ENCODE measurements around the gene MT1G.

MT1G gene

DNA sequence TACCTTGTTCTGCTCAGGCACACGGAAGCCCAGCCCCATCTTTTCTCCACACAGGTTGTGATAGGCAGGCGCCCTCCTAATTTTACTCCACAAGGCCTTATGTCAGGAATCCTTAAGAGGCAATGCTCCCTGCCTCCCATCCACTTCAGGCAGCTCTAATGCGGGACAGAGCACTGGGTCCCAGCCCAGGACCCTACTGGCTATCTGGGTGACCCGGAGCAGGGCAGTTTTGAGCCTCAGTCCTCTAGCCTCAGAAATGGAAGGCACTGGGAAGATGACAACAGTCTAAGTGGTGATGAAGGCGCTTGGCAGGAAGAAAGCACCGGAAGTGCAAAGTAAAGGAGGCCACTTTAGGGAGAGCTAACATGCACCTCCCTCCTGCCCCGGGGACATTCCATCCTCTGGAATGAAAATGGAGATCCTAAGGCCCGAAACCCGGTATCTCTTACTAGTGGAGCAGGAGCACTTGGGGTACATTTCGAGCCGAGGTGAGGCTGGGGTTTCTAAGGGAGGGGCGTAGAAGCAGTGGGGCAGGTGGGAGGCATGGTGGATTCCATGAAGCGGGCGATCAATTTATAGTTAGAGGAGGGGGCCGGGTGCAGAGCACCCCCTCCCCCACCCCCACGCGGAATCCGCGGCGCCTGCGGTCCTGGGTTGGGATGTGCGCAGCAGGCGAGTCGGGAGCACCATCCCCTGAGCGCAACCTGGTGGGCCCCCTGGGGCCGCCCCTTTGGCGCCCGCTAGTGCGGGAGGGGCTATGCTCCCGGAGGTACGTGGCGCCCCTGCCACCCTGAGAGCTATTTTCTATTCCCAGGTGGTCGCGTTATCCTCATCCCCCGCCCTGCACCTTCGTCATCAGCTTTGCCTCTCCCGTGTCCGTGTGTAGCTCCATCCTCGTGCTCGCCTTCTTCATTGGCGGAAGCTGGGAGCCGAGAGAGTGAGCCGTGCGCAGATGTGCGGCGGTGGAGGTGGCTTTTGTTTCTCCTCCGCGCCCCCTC lies 5.2 kb downstream of the MT1G start:
- Histone ChIP-seq H3K9ac (ENCODE audit: low read length in 2 of 2) (no peak overlapping the region), H3K36me3 (ENCODE audit: control insufficient read depth in 2 of 2, insufficient read depth in 2 of 2, low read length in 2 of 2) (no peaks in the 10 kb centered on the region), H3K4me1 (ENCODE audit: control insufficient read depth, insufficient read depth, low read length) (peaks cover 11% of the 10 kb centered on the region), H3K4me3 (ENCODE audit: low read length in 2 of 2) (peak overlapping the region in 1 of 2 donors; percentile 22), H3K27ac (ENCODE audit: low read length) (no peak overlapping the region), H3K27me3 (ENCODE audit: control insufficient read depth in 1 of 2, insufficient read depth in 2 of 2, low read length in 2 of 2) (peaks cover 56 to 59% of the 10 kb centered on the region in 2 donors), H3K9me3 (ENCODE audit: control insufficient read depth in 2 of 2, low read length in 2 of 2) (no peaks in the 10 kb centered on the region)

DNA sequence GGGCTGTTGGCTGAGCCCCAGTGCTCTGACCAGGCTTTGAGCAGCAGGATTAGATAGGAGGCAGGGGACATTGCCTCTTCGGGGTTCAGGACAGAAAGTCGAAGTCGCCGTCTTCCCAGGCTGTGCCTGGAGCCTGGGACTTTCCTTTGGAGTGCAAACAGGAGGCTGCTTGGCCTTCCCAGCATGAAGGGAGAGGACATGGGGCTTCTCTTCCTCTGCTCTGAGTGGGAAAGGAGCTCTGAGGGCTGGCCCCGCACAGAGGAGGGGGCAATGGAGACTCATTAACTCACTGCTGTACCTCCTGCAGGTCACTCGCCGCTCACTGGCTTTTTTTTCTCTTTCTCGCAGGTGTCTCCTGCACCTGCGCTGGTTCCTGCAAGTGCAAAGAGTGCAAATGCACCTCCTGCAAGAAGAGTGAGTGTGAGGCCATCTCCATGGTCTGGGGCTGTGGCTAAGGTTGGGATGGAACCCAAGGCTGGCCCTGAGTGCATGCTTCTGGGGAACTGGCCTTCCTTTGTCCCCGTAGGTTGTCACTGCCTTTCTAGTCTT lies 9.5 kb downstream of the MT1G start:
- Histone ChIP-seq H3K27ac (ENCODE audit: low read length) (no peak overlapping the region), H3K27me3 (ENCODE audit: control insufficient read depth in 1 of 2, insufficient read depth in 2 of 2, low read length in 2 of 2) (peaks cover 40 to 51% of the 10 kb centered on the region in 2 donors), H3K9me3 (ENCODE audit: control insufficient read depth in 2 of 2, low read length in 2 of 2) (no peaks in the 10 kb centered on the region), H3K36me3 (ENCODE audit: control insufficient read depth in 2 of 2, insufficient read depth in 2 of 2, low read length in 2 of 2) (no peaks in the 10 kb centered on the region), H3K4me1 (ENCODE audit: control insufficient read depth, insufficient read depth, low read length) (peaks cover 11% of the 10 kb centered on the region), H3K4me3 (ENCODE audit: low read length in 2 of 2) (peak overlapping the region; percentile 43 to 68), H3K9ac (ENCODE audit: low read length in 2 of 2) (no peak overlapping the region)

DNA sequence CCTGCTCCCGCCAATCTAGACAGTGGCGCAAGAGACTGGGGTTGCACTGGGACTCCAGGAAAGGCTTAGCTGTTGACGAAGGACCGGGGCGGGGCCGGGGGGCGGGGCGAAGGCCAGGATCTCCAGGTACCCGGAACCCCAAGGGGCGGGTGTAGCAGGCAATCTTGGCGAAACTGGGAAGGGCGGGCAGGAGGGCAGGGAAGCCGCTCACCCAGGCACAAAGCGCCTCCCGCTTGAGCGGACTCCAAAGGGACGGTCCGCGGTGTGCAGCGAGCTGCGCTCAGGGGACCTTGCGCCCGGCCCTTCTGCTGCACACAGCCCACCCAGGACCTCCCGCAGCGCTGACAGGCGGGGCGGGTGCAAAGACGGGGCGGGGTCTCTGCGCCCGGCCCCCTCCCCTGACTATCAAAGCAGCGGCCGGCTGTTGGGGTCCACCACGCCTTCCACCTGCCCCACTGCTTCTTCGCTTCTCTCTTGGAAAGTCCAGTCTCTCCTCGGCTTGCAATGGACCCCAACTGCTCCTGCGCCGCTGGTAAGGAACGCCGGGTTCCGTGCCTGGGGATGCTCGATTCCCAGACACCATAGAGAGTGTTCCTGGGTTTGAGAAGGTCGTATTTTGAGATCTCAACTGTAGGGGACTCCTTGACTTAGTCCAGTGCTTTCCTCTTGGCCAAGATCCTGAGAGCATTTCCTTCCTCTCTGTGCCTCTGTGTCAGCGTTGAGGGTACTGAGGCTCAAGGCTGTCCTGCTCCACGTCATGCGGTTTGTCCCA lies 10.1 kb downstream of the MT1G start, which contains the start of gene MT1F:
MT1F (plus strand) TSS at position 405 of the 772 bp plus-strand sequence; CDS start at position 505, 100 bp downstream.
- H3K27ac ChIP-seq (ENCODE audit: low read length) = no peak within 1 kb of the TSS
- H3K4me1 ChIP-seq (ENCODE audit: control insufficient read depth, insufficient read depth, low read length) = peaks cover 11% of the 10 kb centered on the region
- peaks cover 34 to 44% of the 10 kb centered on the region in 2 donors for H3K27me3 ChIP-seq (ENCODE audit: control insufficient read depth in 1 of 2, insufficient read depth in 2 of 2, low read length in 2 of 2)
- H3K9ac ChIP-seq (ENCODE audit: low read length in 2 of 2) = no peak within 1 kb of the TSS
- H3K9me3 ChIP-seq (ENCODE audit: control insufficient read depth in 2 of 2, low read length in 2 of 2) = no peaks in the 10 kb centered on the region
- H3K4me3 ChIP-seq (ENCODE audit: low read length in 2 of 2) = peak within 1 kb of the TSS; percentile 43 to 68
- no peaks in the 10 kb centered on the region for H3K36me3 ChIP-seq (ENCODE audit: control insufficient read depth in 2 of 2, insufficient read depth in 2 of 2, low read length in 2 of 2)

DNA sequence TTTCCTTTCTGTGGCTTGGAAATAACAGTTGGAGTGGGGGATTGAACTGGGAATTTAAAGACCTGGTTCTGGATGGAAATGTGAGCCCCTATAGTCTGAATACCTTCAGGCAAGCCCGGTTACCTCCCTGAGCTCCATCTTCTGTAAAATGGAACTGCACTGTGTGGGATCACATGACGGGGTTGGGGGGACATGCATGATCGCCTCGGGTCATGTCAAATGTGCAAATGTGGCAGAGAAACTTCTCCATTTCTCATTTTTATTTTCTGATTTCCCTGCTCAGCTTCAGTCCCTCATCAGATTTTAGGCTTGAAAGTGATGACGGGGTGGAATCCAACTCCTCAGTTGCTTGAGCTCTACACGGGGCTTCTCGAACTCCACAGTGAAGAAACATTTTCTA lies 14.6 kb downstream of the MT1G start:
- H3K27ac ChIP-seq (ENCODE audit: low read length) = no peak overlapping the region
- H3K4me1 ChIP-seq (ENCODE audit: control insufficient read depth, insufficient read depth, low read length) = peaks cover 6% of the 10 kb centered on the region
- no peaks in the 10 kb centered on the region for H3K9me3 ChIP-seq (ENCODE audit: control insufficient read depth in 2 of 2, low read length in 2 of 2)
- H3K27me3 ChIP-seq (ENCODE audit: control insufficient read depth in 1 of 2, insufficient read depth in 2 of 2, low read length in 2 of 2) = peaks cover 16 to 25% of the 10 kb centered on the region in 2 donors
- no peak overlapping the region for H3K4me3 ChIP-seq (ENCODE audit: low read length in 2 of 2)
- no peaks in the 10 kb centered on the region for H3K36me3 ChIP-seq (ENCODE audit: control insufficient read depth in 2 of 2, insufficient read depth in 2 of 2, low read length in 2 of 2)
- H3K9ac ChIP-seq (ENCODE audit: low read length in 2 of 2) = no peak overlapping the region

DNA sequence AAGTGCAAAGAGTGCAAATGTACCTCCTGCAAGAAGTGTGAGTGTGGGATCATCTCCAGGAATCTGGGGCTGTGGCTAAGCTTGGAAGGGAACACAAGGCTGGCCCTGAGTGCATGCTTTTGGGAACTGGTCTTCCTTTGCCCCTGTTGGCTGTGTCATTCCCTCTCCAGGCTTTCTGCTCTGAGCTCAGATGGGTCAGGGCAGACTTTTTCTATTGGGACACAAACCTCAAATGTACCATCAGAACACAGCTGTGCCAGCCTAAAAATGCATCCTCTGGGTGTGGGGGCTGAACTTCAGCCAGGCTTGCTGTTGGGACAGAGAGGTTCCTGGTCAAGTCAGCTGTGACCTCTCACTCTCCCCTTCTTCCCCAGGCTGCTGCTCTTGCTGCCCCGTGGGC lies 15.3 kb downstream of the MT1G start:
- H3K27me3 ChIP-seq (ENCODE audit: control insufficient read depth in 1 of 2, insufficient read depth in 2 of 2, low read length in 2 of 2) = peaks cover 19 to 25% of the 10 kb centered on the region in 2 donors
- no peak overlapping the region for H3K4me3 ChIP-seq (ENCODE audit: low read length in 2 of 2)
- no peaks in the 10 kb centered on the region for H3K9me3 ChIP-seq (ENCODE audit: control insufficient read depth in 2 of 2, low read length in 2 of 2)
- no peak overlapping the region for H3K27ac ChIP-seq (ENCODE audit: low read length)
- no peaks in the 10 kb centered on the region for H3K4me1 ChIP-seq (ENCODE audit: control insufficient read depth, insufficient read depth, low read length)
- H3K36me3 ChIP-seq (ENCODE audit: control insufficient read depth in 2 of 2, insufficient read depth in 2 of 2, low read length in 2 of 2) = no peaks in the 10 kb centered on the region
- H3K9ac ChIP-seq (ENCODE audit: low read length in 2 of 2) = no peak overlapping the region

DNA sequence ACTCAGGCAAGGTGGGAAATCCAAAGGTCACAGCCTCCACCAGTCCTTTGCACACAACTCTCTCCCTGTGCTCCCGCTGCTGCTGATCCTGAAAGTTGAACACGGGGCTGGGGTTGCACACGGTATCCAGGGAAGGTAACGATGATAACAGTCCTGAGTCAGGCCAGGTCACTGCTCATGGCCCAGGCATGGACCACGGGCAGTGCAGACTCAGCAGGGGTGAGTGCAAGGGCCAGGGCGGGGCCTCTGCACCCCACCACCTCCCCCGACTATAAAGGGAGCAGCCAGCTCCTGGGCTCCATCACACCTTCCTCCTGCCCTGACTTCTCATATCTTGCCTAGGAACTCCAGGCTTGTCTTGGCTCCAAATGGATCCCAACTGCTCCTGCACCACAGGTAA lies 16.3 kb downstream of the MT1G start, which contains the start of gene MT1B:
MT1B (plus strand) TSS at position 301 of the 400 bp plus-strand sequence; CDS start at position 369, 68 bp downstream.
- H3K27me3 ChIP-seq (ENCODE audit: control insufficient read depth in 1 of 2, insufficient read depth in 2 of 2, low read length in 2 of 2) = peaks cover 20 to 28% of the 10 kb centered on the region in 2 donors

DNA sequence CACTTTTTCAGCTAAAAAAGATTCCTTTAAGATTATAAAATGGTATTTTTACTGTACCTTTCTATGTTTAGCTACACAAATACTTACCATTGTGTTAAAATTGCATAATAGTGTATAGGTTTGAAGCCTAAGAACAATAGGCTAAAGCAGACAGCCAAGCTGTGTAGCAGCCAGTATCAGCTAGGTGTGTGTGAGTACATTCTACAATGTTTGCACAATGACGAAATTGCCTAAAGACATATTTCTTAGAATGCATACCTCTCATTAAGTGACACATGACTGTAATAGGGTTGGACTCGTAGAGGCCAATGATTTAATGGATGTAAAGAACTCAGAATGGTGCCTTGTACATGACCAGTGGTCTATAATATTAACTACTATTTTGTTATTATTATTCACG lies 18.0 kb downstream of the MT1G start:
- no peak overlapping the region for H3K27ac ChIP-seq (ENCODE audit: low read length)
- peaks cover 20 to 34% of the 10 kb centered on the region in 2 donors for H3K27me3 ChIP-seq (ENCODE audit: control insufficient read depth in 1 of 2, insufficient read depth in 2 of 2, low read length in 2 of 2)
- no peaks in the 10 kb centered on the region for H3K36me3 ChIP-seq (ENCODE audit: control insufficient read depth in 2 of 2, insufficient read depth in 2 of 2, low read length in 2 of 2)
- H3K4me1 ChIP-seq (ENCODE audit: control insufficient read depth, insufficient read depth, low read length) = no peaks in the 10 kb centered on the region
- H3K9me3 ChIP-seq (ENCODE audit: control insufficient read depth in 2 of 2, low read length in 2 of 2) = no peaks in the 10 kb centered on the region
- H3K9ac ChIP-seq (ENCODE audit: low read length in 2 of 2) = no peak overlapping the region
- H3K4me3 ChIP-seq (ENCODE audit: low read length in 2 of 2) = no peak overlapping the region

More for the DNA sequence above, 16.3 kb downstream of the MT1G start, which contains the start of gene MT1B:
- Histone ChIP-seq H3K4me1 (ENCODE audit: control insufficient read depth, insufficient read depth, low read length) (no peaks in the 10 kb centered on the region), H3K4me3 (ENCODE audit: low read length in 2 of 2) (no peak within 1 kb of the TSS), H3K9ac (ENCODE audit: low read length in 2 of 2) (no peak within 1 kb of the TSS), H3K36me3 (ENCODE audit: control insufficient read depth in 2 of 2, insufficient read depth in 2 of 2, low read length in 2 of 2) (no peaks in the 10 kb centered on the region), H3K27ac (ENCODE audit: low read length) (no peak within 1 kb of the TSS), H3K9me3 (ENCODE audit: control insufficient read depth in 2 of 2, low read length in 2 of 2) (no peaks in the 10 kb centered on the region)

DNA sequence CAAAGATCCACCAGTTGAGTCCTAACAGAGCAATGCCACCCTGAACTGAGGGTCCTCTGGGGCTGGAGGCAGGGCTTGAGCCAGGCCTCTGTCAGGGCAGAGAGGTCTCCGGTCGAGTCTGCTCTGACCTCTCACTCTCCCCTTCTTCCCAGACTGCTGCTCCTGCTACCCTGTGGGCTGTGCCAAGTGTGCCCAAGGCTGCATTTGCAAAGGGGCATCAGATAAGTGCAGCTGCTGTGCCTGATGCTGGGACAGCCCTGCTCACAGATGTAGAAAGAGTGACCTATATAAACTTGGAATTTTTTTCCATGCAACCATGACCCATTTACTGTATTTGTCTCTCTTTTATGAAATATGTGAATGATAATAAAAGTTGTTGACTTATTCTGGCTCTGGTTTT lies 18.6 kb downstream of the MT1G start:
- Histone ChIP-seq H3K9ac (ENCODE audit: low read length in 2 of 2) (no peak overlapping the region), H3K36me3 (ENCODE audit: control insufficient read depth in 2 of 2, insufficient read depth in 2 of 2, low read length in 2 of 2) (no peaks in the 10 kb centered on the region), H3K27ac (ENCODE audit: low read length) (no peak overlapping the region), H3K9me3 (ENCODE audit: control insufficient read depth in 2 of 2, low read length in 2 of 2) (no peaks in the 10 kb centered on the region), H3K4me1 (ENCODE audit: control insufficient read depth, insufficient read depth, low read length) (no peaks in the 10 kb centered on the region), H3K27me3 (ENCODE audit: control insufficient read depth in 1 of 2, insufficient read depth in 2 of 2, low read length in 2 of 2) (peaks cover 25 to 38% of the 10 kb centered on the region in 2 donors), H3K4me3 (ENCODE audit: low read length in 2 of 2) (no peak overlapping the region)

DNA sequence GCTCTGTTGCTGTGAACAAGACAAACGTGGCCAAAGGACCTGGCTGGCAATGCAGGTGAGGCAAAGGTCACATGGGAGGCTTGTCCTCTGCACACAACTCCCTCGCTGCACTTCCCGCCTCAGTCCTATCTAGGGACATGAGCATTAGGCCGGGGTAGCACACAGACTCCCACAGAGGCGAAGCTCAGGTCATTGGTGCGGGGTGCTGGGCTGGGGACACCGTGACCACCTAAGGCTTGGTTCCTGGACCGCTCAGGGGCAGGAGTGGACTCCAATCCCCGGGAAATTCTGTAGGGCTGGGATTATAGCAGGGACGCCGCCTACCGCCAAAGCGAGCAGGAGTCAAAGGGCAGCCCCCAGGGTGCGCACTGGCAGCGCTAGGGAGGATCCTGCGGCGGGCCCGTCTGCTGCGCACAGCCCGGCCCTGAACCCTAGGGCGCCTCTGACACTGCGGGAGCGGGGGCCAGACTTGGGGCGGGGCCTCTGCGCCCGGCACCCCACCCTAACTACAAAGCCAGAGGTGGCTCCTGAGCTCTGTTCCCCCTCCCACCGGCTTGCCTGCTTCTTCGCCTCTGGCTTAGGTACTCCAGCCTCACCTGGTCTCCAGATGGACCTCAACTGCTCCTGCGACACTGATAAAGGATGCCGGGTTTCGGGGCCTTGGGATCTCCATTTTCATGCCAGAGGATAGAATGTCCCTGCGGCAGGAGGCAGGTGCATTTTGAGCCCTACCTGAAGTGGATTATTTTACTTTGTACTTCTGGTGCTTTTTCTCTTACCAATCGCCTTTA lies 20.0 kb downstream of the MT1G start:
- Histone ChIP-seq H3K4me1 (ENCODE audit: control insufficient read depth, insufficient read depth, low read length) (peaks cover 11% of the 10 kb centered on the region), H3K27ac (ENCODE audit: low read length) (no peak overlapping the region), H3K4me3 (ENCODE audit: low read length in 2 of 2) (no peak overlapping the region), H3K27me3 (ENCODE audit: control insufficient read depth in 1 of 2, insufficient read depth in 2 of 2, low read length in 2 of 2) (peaks cover 27 to 52% of the 10 kb centered on the region in 2 donors), H3K9ac (ENCODE audit: low read length in 2 of 2) (no peak overlapping the region), H3K9me3 (ENCODE audit: control insufficient read depth in 2 of 2, low read length in 2 of 2) (no peaks in the 10 kb centered on the region), H3K36me3 (ENCODE audit: control insufficient read depth in 2 of 2, insufficient read depth in 2 of 2, low read length in 2 of 2) (no peaks in the 10 kb centered on the region)

DNA sequence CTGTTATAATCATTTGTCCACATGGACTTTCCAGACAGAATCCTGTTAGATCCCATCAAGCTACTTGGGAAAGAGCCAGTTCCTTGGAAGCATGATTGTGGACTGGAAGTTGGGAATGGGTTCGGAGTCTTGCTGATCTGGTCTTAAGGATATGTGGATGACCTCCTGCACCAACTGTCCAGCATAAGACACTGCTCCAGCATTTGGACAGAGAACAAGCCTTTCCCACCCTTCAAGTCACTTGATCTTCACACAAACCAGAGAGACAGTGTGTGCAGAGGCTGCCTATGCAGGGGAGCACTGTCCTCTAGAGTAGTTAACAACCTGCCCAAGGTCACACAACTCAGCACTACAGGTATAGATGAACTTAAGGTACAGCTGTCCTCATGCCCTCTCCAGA lies 22.0 kb downstream of the MT1G start:
- Histone ChIP-seq H3K27me3 (ENCODE audit: control insufficient read depth in 1 of 2, insufficient read depth in 2 of 2, low read length in 2 of 2) (peaks cover 34 to 65% of the 10 kb centered on the region in 2 donors), H3K4me1 (ENCODE audit: control insufficient read depth, insufficient read depth, low read length) (peaks cover 13% of the 10 kb centered on the region), H3K9ac (ENCODE audit: low read length in 2 of 2) (no peak overlapping the region)

More for the DNA sequence above, 22.0 kb downstream of the MT1G start:
- no peak overlapping the region for H3K27ac ChIP-seq (ENCODE audit: low read length)
- H3K4me3 ChIP-seq (ENCODE audit: low read length in 2 of 2) = no peak overlapping the region
- H3K9me3 ChIP-seq (ENCODE audit: control insufficient read depth in 2 of 2, low read length in 2 of 2) = no peaks in the 10 kb centered on the region
- no peaks in the 10 kb centered on the region for H3K36me3 ChIP-seq (ENCODE audit: control insufficient read depth in 2 of 2, insufficient read depth in 2 of 2, low read length in 2 of 2)

Data from stomach smooth muscle (tissue), 2 donors.